DMS79 (cell line): ENCODE results near the gene CRYAA.
"Not testable (repeated sequence)": the region's sequence is repeated elsewhere in the genome, so short reads cannot be mapped to it uniquely, and the experiment has no call there.

Experiments used
- DNase-seq: peaks from one replicate; lab custom pipeline; 2025; lab: John Stamatoyannopoulos, UW

The CRYAA gene

GRCh38 chr21:43168708-43169107 is at the start of gene CRYAA:
Gene CRYAA, plus strand, starts transcription at chr21:43169008. Its CDS starts 92 bp downstream, at chr21:43169100.
- not testable (repeated sequence) for DNase-seq

- not testable (repeated sequence) for DNase-seq
Observed at GRCh38 chr21:43130094-43130493, 38.7 kb upstream of the CRYAA start.

GRCh38 chr21:43134520-43134919 is 34.3 kb upstream of the CRYAA start:
- DNase-seq = not testable (repeated sequence)

GRCh38 chr21:43138944-43139343 is 29.9 kb upstream of the CRYAA start:
- not testable (repeated sequence) for DNase-seq

GRCh38 chr21:43141407-43141806 is 27.4 kb upstream of the CRYAA start:
- DNase-seq = not testable (repeated sequence)

- not testable (repeated sequence) for DNase-seq
Observed at GRCh38 chr21:43146637-43147036, 22.2 kb upstream of the CRYAA start.

- DNase-seq = not testable (repeated sequence)
Observed at GRCh38 chr21:43147999-43148398, 20.8 kb upstream of the CRYAA start.

GRCh38 chr21:43149344-43149743 is 19.5 kb upstream of the CRYAA start:
- DNase-seq = not testable (repeated sequence)

- not testable (repeated sequence) for DNase-seq
Observed at GRCh38 chr21:43153601-43154000, 15.2 kb upstream of the CRYAA start.

GRCh38 chr21:43159279-43160175 is 9.3 kb upstream of the CRYAA start:
- not testable (repeated sequence) for DNase-seq

GRCh38 chr21:43161826-43162707 is 6.7 kb upstream of the CRYAA start:
- not testable (repeated sequence) for DNase-seq

GRCh38 chr21:43162708-43163205 is 6.1 kb upstream of the CRYAA start:
- not testable (repeated sequence) for DNase-seq

GRCh38 chr21:43164823-43165222 is 4.0 kb upstream of the CRYAA start:
- DNase-seq = not testable (repeated sequence)

- DNase-seq = not testable (repeated sequence)
Observed at GRCh38 chr21:43165734-43166133, 3.1 kb upstream of the CRYAA start.

- not testable (repeated sequence) for DNase-seq
Observed at GRCh38 chr21:43169230-43169886, 550 bp downstream of the CRYAA start.

GRCh38 chr21:43169891-43170290 is 1.1 kb downstream of the CRYAA start:
- DNase-seq = not testable (repeated sequence)

GRCh38 chr21:43172812-43173211 is 4.0 kb downstream of the CRYAA start:
- DNase-seq = not testable (repeated sequence)

GRCh38 chr21:43173438-43173837 is 4.6 kb downstream of the CRYAA start:
- DNase-seq = not testable (repeated sequence)

GRCh38 chr21:43173930-43174329 is 5.1 kb downstream of the CRYAA start:
- DNase-seq = not testable (repeated sequence)

GRCh38 chr21:43174998-43175397 is 6.2 kb downstream of the CRYAA start:
- DNase-seq = not testable (repeated sequence)

- not testable (repeated sequence) for DNase-seq
Observed at GRCh38 chr21:43176621-43177020, 7.8 kb downstream of the CRYAA start.
